SU-DHL-6 (cell line): ENCODE measurements around the gene MAML2.

ENCODE experiments used
- EZH2phosphoT487 ChIP-seq: fragments of 200-600 bp; sonication (generic), shearing (Covaris generic); conservative IDR thresholded peaks from 2 replicates; pipeline ENCODE4 v1.6.1; 2018; ENCODE audit warnings: mild to moderate bottlenecking, antibody characterized with exemption, low read length, moderate library complexity, mixed read lengths
- TF ChIP-seq, protein P1 (sequence below): fragments of 200-600 bp; sonication (generic); IDR thresholded peaks from one replicate; pipeline ENCODE4 v1.5.1; 2017; ENCODE audit warnings: antibody characterized with exemption, mild to moderate bottlenecking, low read length, moderate library complexity; ENCODE audit not compliant: insufficient read depth, poor library complexity, severe bottlenecking

DNA sequence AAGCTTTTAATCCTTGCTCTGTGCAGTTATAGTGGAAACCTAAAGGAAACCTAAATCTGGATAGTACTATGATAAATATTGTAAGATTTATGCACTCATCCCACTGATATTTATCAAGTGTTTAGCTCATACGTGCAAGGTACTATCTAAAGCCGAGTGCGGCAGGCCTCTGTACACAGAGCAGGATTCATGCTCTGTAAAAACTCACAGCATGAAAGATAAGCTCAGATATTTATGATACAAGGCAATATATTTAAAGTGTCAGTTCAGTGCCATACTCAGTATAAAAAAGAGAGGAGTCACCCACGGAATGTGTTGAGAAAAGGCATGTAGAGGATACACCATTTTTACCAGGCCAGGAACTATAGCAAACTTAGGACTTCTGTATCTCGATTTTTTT, 66.2 kb downstream of the MAML2 start:
- TF ChIP-seq, protein P1, sequence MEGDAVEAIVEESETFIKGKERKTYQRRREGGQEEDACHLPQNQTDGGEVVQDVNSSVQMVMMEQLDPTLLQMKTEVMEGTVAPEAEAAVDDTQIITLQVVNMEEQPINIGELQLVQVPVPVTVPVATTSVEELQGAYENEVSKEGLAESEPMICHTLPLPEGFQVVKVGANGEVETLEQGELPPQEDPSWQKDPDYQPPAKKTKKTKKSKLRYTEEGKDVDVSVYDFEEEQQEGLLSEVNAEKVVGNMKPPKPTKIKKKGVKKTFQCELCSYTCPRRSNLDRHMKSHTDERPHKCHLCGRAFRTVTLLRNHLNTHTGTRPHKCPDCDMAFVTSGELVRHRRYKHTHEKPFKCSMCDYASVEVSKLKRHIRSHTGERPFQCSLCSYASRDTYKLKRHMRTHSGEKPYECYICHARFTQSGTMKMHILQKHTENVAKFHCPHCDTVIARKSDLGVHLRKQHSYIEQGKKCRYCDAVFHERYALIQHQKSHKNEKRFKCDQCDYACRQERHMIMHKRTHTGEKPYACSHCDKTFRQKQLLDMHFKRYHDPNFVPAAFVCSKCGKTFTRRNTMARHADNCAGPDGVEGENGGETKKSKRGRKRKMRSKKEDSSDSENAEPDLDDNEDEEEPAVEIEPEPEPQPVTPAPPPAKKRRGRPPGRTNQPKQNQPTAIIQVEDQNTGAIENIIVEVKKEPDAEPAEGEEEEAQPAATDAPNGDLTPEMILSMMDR = no peak
- TF ChIP-seq EZH2phosphoT487 = no peak
